Neuronal stem cell (in vitro differentiated cells): ENCODE data around the gene CTU2.
A peak's percentile ranks its signal among the peaks of the same experiment; 100 is the strongest.

ENCODE experiments used
- DNase-seq: peaks from one replicate; pipeline ENCODE4 v3.0.0-alpha.2; 2013; ENCODE audit warnings: low spot score
- H2AFZ ChIP-seq: one replicate; pipeline ENCODE4 v1.6.1; 2013; ENCODE audit warnings: mild to moderate bottlenecking, low read length, inconsistent platforms
- H2AK5ac ChIP-seq: 2 replicates; pipeline ENCODE4 v1.6.1; 2013; ENCODE audit warnings: low read depth, mild to moderate bottlenecking, inconsistent platforms, low read length, moderate library complexity, mixed read lengths
- H2BK120ac ChIP-seq: 2 replicates; pipeline ENCODE4 v1.6.1; 2013; ENCODE audit warnings: low read depth, mild to moderate bottlenecking, inconsistent platforms, low read length, moderate library complexity, mixed read lengths
- H2BK12ac ChIP-seq: one replicate; pipeline ENCODE4 v1.6.1; 2013; ENCODE audit warnings: low read length, inconsistent platforms
- H2BK15ac ChIP-seq: 2 replicates; pipeline ENCODE4 v1.6.1; 2013; ENCODE audit warnings: mild to moderate bottlenecking, low read length, inconsistent platforms, mixed read lengths
- H2BK5ac ChIP-seq: one replicate; pipeline ENCODE4 v1.6.1; 2013; ENCODE audit warnings: inconsistent platforms, mild to moderate bottlenecking, low read length, moderate library complexity
- H3K14ac ChIP-seq: one replicate; pipeline ENCODE4 v1.6.1; 2013; ENCODE audit warnings: low read length, inconsistent platforms
- H3K18ac ChIP-seq: 2 replicates; pipeline ENCODE4 v1.6.1; 2013; ENCODE audit warnings: low read length, inconsistent platforms
- H3K23ac ChIP-seq: 2 replicates; pipeline ENCODE4 v1.6.1; 2013; ENCODE audit warnings: low read depth, mild to moderate bottlenecking, mixed read lengths, low read length, inconsistent platforms; ENCODE audit not compliant: poor library complexity
- H3K27ac ChIP-seq: replicated peaks from 3 replicates; pipeline ENCODE4 v1.5.1; 2013; ENCODE audit warnings: low read length, inconsistent platforms
- H3K27me3 ChIP-seq, 3 experiments: 2 replicates each; pipeline ENCODE4 v1.6.1; 2013; ENCODE audit warnings: low read length in 3 of 3, mild to moderate bottlenecking in 2 of 3, inconsistent platforms in 1 of 3, low read depth in 1 of 3, mixed read lengths in 1 of 3, moderate library complexity in 1 of 3; ENCODE audit not compliant: control insufficient read depth in 3 of 3, insufficient read depth in 3 of 3
- H3K36me3 ChIP-seq, 2 donors: replicated peaks in 1 of 2; 2 replicates each; pipeline ENCODE4 v1.6.1; 2013; ENCODE audit warnings: low read length in 2 of 2; ENCODE audit not compliant: control insufficient read depth in 2 of 2, insufficient read depth in 2 of 2
- H3K4ac ChIP-seq: 2 replicates; pipeline ENCODE4 v1.6.1; 2013; ENCODE audit warnings: inconsistent platforms, mild to moderate bottlenecking, low read length, moderate library complexity
- H3K4me1 ChIP-seq, 2 donors: 1 replicate in 1 of 2; 2 replicates in 1 of 2; pipeline ENCODE4 v1.6.1; 2013; ENCODE audit warnings: low read length in 2 of 2, low read depth in 1 of 2; ENCODE audit not compliant: control insufficient read depth in 2 of 2, insufficient read depth in 1 of 2
- H3K4me2 ChIP-seq: one replicate; pipeline ENCODE4 v1.6.1; 2013; ENCODE audit warnings: mild to moderate bottlenecking, low read length, inconsistent platforms; ENCODE audit not compliant: insufficient read depth, poor library complexity, severe bottlenecking
- H3K4me3 ChIP-seq, 2 donors: 2 replicates each; pipeline ENCODE4 v1.5.1; 2013; ENCODE audit warnings: low read length in 2 of 2, mild to moderate bottlenecking in 2 of 2, inconsistent platforms in 1 of 2, moderate library complexity in 1 of 2
- H3K79me1 ChIP-seq: one replicate; pipeline ENCODE4 v1.6.1; 2013; ENCODE audit warnings: low read depth, mild to moderate bottlenecking, inconsistent platforms, low read length, moderate library complexity
- H3K9ac ChIP-seq: one replicate; pipeline ENCODE4 v1.6.1; 2013; ENCODE audit warnings: mild to moderate bottlenecking, low read depth, low read length, inconsistent platforms; ENCODE audit not compliant: poor library complexity
- H3K9me3 ChIP-seq, 2 donors: replicated peaks in 1 of 2; 2 replicates each; pipeline versions ENCODE3 to v1.6.1; 2013; ENCODE audit warnings: low read length in 2 of 2, mild to moderate bottlenecking in 2 of 2, inconsistent platforms in 1 of 2, low read depth in 1 of 2, mixed read lengths in 1 of 2, moderate library complexity in 1 of 2; ENCODE audit not compliant: control insufficient read depth in 2 of 2, insufficient read depth in 1 of 2
- H4K8ac ChIP-seq: one replicate; pipeline ENCODE4 v1.6.1; 2013; ENCODE audit warnings: low read depth, mild to moderate bottlenecking, inconsistent platforms, low read length, moderate library complexity
- H4K91ac ChIP-seq: one replicate; pipeline ENCODE4 v1.6.1; 2013; ENCODE audit warnings: low read length, low read depth, mild to moderate bottlenecking, inconsistent platforms; ENCODE audit not compliant: poor library complexity
- WGBS, 2 donors: extraction: QIAGEN DNeasy Blood & Tissue Kit; methylation state at CpG; one replicate each; pipeline ENCODE4 v1.1.7; 2013; ENCODE audit warnings: missing lambda C conversion rate in 2 of 2, mixed read lengths in 1 of 2; ENCODE audit not compliant: insufficient read length in 2 of 2, insufficient replicate concordance in 1 of 2; ENCODE audit errors: extremely low coverage in 2 of 2; 5-methylcytosine and 5-hydroxymethylcytosine counted together

CTU2 gene

GRCh38 chr16:88764080-88764479 is 57.8 kb downstream of the CTU2 start:
- no peak for DNase-seq
- peak overlapping the region; percentile 99 for H2AK5ac ChIP-seq
- H2AFZ ChIP-seq: no peak overlapping the region
- H2BK120ac ChIP-seq: peak overlapping the region; percentile 87
- H4K8ac ChIP-seq: peak overlapping the region; percentile 24
- H3K23ac ChIP-seq: peak overlapping the region; percentile 67
- peak overlapping the region; percentile 15 for H3K9ac ChIP-seq
- H3K4me1 ChIP-seq: peaks cover 21 to 49% of the 10 kb centered on the region in 2 donors
- no CpG with 5 or more reads among the region's 19 CpGs for WGBS, 2 donors
- peak overlapping the region; percentile 99 for H2BK15ac ChIP-seq
- H3K79me1 ChIP-seq: no peaks in the 10 kb centered on the region
- H3K36me3 ChIP-seq: no peaks in the 10 kb centered on the region
- H3K4ac ChIP-seq: peak overlapping the region; percentile 90
- peak overlapping the region; percentile 44 for H3K4me2 ChIP-seq
- H3K9me3 ChIP-seq: no peaks in the 10 kb centered on the region
- H2BK5ac ChIP-seq: peak overlapping the region; percentile 93
- H3K14ac ChIP-seq: peak overlapping the region; percentile 27
- H3K4me3 ChIP-seq: no peak overlapping the region
- no peak overlapping the region for H4K91ac ChIP-seq
- H3K18ac ChIP-seq: peak overlapping the region; percentile 97
- H2BK12ac ChIP-seq: peak overlapping the region; percentile 95
- H3K27ac ChIP-seq: no peak overlapping the region
- H3K27me3 ChIP-seq: no peaks in the 10 kb centered on the region

GRCh38 chr16:88764913-88765349 is 58.6 kb downstream of the CTU2 start:
- Histone ChIP-seq H3K4me2 (no peak overlapping the region), H2AK5ac (peak overlapping the region; percentile 98), H3K79me1 (no peaks in the 10 kb centered on the region), H3K14ac (peak overlapping the region; percentile 38), H2BK12ac (peak overlapping the region; percentile 94), H3K4ac (peak overlapping the region; percentile 95), H2BK5ac (peak overlapping the region; percentile 66), H3K9ac (no peak overlapping the region), H4K8ac (peak overlapping the region; percentile 43), H3K27me3 (no peaks in the 10 kb centered on the region), H3K27ac (no peak overlapping the region), H3K18ac (peak overlapping the region; percentile 87), H3K4me1 (peaks cover 21 to 50% of the 10 kb centered on the region in 2 donors), H4K91ac (no peak overlapping the region), H2BK15ac (peak overlapping the region; percentile 98), H2AFZ (no peak overlapping the region), H3K23ac (peak overlapping the region; percentile 80), H3K9me3 (no peaks in the 10 kb centered on the region), H2BK120ac (peak overlapping the region; percentile 98), H3K36me3 (no peaks in the 10 kb centered on the region), H3K4me3 (no peak overlapping the region)
- no CpG with 5 or more reads among the region's 9 CpGs for WGBS, 2 donors
- no peak for DNase-seq
